Pancreas (tissue), 10 donors: ENCODE measurements around the gene LAMTOR2. TPM values are rescaled to one million over a fixed set of nuclear protein-coding genes. Genes with fewer than 3 reads are reported as not detected.

Experiments used
- ATAC-seq, 4 donors: fragments of 200-7000 bp; cut with Tn5 transposase; one replicate each; pipeline versions ENCODE4 v1.8.0 to v1.9.1; 2020; ENCODE audit warnings: mild to moderate bottlenecking in 4 of 4, moderate library complexity in 4 of 4
- DNase-seq, 6 donors: peaks; one replicate each; pipeline ENCODE4 v3.0.0-alpha.2; 2020
- FAIRE-seq: peaks from 2 replicates; lab custom pipeline; 2012; peaks lifted over from hg19 to GRCh38; lab: Jason Lieb, UNC
- H3K27ac ChIP-seq, 4 donors: fragments of 200-600 bp; sonication (generic); 1 replicate in 3 of 4; 2 replicates in 1 of 4; pipeline versions ENCODE4 v1.5.0 to v1.8.0; 2020
- H3K27me3 ChIP-seq, 4 donors: fragments of 200-600 bp; one replicate each; pipeline ENCODE4 v1.8.0; 2021
- H3K36me3 ChIP-seq, 3 donors: fragments of 200-600 bp; sonication (generic) in 1 of 3; one replicate each; pipeline versions ENCODE4 v1.5.0 to v1.8.0; 2020 to 2021
- H3K4me1 ChIP-seq, 3 donors: fragments of 200-600 bp; one replicate each; pipeline ENCODE4 v1.8.0; 2021
- H3K4me3 ChIP-seq, 4 donors: fragments of 200-600 bp; sonication (generic) in 2 of 4; one replicate each; pipeline versions ENCODE4 v1.5.0 to v1.8.0; 2020 to 2021
- H3K9me3 ChIP-seq, 4 donors: fragments of 200-600 bp; one replicate each; pipeline ENCODE4 v1.8.0; 2021
- WGBS, 2 donors: extraction: QIAGEN DNeasy Blood & Tissue Kit; methylation state at CpG; one replicate each; pipeline ENCODE4 v1.1.7; 2013; 5-methylcytosine and 5-hydroxymethylcytosine counted together
- intact Hi-C, 3 donors: fragments of 100-400 bp; cut with DNase I; formaldehyde crosslinking; loops; one replicate each; pipeline versions ENCODE4 v1.11.1 to v1.14.2; 2022
- polyA plus RNA-seq, 2 donors: library from polyadenylated mRNA; stranded (reverse); fragments of 200-250 nt; gene quantifications; one replicate each; pipeline ENCODE4 v1.2.3, GENCODE V29; 2013
- total RNA-seq, 6 donors: library from RNA; stranded (reverse); fragmentation: NEBNext Ultra II Directional in 4 of 6; extraction: Animal tissue kit (Norgen Biotek cat#: 25700) in 4 of 6; gene quantifications; one replicate each; pipeline versions ENCODE4 v1.2.1 to v1.2.4, GENCODE V29; 2021 to 2023
- TF ChIP-seq, protein P1 (sequence below), 4 donors: fragments of 200-600 bp; sonication (generic) in 3 of 4; IDR thresholded peaks; one replicate each; pipeline versions ENCODE4 v1.5.0 to v1.8.0; 2021; ENCODE audit warnings: antibody characterized with exemption in 4 of 4
- donor health status: healthy with polysubstance abuse.
- donor health status: DM: no; HTN: no; CAD: no; lungs with moderate emphysema.
- donor health status: DM: no; HTN: no; CAD: no.
- donor health status: control.
- donor health status: control.
- donor health status: Bipolar disorder and iron deficiency.
- donor health status: DM: yes; HTN: yes; CAD: no.
- donor health status: DM: no; HTN: no; CAD: no.
- donor health status: DM: no; HTN: no; CAD: no.
- donor health status: DM: yes; HTN: yes; CAD: no.

LAMTOR2 gene
- total and polyA plus RNA-seq, 8 donors, result 31.7 to 60.1 (median 33.2) TPM

DNA sequence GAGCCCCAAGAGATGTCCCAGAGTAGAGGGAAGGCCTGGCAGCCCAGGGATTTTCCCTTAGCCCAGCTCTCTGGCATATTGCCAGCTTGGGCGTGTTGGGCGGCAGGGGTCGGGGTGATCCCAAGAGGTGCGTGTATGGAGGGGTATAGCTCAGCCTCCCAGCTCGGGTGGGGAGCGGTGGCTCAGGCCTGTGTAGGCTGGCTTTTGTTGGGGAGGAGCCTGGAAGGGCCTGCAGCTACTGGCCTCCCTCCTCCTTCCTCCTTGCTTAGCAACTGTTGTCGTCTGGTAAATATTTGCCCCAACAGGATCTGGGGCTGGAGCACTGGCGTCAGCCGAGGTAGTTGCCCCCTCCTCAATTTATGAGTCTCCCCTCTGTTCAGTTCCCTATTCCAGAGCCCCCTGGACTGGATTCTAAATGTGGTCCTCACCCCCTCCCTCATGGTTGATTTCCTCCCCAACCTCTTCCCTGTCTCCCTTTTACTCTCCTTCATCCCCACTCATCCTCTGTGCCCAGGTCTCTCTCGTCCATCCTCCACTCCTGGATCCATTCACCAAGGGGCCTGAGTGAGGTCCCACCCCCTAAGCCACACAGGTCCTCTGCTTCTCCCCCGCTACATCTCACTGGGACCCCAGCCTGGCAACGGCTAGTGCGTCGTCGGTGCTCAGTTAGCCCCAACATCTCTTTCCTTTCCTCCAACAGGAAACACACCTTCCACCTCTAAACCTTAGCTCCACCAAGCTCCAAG is 49.7 kb downstream of the LAMTOR2 start:
- no peak for FAIRE-seq
- Histone ChIP-seq H3K4me1 (peaks cover 7 to 33% (median 18%) of the 10 kb centered on the region in 3 donors), H3K27ac (peak overlapping the region; percentile 88 to 98 (median 95)), H3K9me3 (no peaks in the 10 kb centered on the region), H3K36me3 (no peaks in the 10 kb centered on the region), H3K4me3 (no peak overlapping the region), H3K27me3 (no peaks in the 10 kb centered on the region)
- DNase-seq, result peak; percentile 63 to 87 (median 74)
- intact Hi-C loops, result no loop called here
- WGBS, 2 donors, result 37 to 40% methylated on average over 15 of the region's 15 CpGs
- TF ChIP-seq, protein P1, sequence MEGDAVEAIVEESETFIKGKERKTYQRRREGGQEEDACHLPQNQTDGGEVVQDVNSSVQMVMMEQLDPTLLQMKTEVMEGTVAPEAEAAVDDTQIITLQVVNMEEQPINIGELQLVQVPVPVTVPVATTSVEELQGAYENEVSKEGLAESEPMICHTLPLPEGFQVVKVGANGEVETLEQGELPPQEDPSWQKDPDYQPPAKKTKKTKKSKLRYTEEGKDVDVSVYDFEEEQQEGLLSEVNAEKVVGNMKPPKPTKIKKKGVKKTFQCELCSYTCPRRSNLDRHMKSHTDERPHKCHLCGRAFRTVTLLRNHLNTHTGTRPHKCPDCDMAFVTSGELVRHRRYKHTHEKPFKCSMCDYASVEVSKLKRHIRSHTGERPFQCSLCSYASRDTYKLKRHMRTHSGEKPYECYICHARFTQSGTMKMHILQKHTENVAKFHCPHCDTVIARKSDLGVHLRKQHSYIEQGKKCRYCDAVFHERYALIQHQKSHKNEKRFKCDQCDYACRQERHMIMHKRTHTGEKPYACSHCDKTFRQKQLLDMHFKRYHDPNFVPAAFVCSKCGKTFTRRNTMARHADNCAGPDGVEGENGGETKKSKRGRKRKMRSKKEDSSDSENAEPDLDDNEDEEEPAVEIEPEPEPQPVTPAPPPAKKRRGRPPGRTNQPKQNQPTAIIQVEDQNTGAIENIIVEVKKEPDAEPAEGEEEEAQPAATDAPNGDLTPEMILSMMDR (IDR thresholded peaks at IDR 0.05), result no peak
- ATAC-seq, result peak; percentile 49 to 73 (median 59)

DNA sequence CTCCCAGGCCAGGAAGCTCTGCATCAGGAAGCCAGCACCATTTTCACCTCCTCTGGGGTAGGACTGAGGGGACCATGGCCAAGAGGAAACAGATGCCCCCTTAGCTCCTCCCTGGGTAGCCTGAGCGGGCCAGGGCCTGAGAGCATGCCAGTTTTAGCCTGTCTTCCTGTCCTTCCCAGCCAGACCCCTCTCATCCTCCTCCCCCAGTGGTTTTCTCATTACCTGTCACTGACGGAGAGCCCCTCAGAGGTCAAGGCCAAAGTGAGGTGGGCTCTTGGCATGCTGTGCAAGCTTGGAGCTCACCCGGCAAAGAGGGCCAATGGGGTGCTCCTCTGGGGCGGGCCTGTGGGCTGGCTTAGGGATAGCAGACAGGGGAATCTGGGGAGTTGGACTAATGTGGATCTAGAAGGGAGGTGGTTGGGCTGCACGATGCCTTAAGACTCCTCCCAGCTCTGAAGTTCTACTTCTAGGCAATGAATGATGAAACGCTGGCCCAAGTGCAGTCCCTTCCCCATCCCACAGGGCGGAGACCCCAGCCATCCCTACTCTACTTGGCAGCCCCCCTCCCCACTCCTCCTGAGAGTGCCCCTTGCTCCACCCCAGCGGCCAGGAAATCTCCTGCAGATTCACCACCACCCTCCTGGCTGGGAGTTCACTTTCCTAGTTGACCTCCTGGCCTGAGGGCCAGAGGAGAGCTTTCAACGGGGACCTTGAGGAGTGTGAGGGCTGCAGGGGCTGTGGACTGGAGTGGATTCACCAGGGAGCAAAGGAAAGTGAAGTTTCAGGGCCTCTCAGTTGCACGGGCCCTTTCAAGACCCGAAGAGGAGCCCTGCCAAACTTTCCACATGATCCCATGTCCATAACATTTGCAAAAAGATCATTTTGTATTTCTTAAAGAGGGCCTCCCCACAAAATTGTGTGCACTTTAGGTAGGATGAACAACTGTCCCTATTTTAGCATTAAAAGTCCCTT is 50.6 kb downstream of the LAMTOR2 start:
- 69 to 75% methylated on average over 11 of the region's 11 CpGs for WGBS, 2 donors
- intact Hi-C loops, result no loop called here
- ATAC-seq, result peak in 1 of 4 donors; percentile 1
- Histone ChIP-seq H3K4me3 (peak overlapping the region in 2 of 4 donors; percentile 22 to 37), H3K27me3 (no peaks in the 10 kb centered on the region), H3K9me3 (no peaks in the 10 kb centered on the region), H3K36me3 (no peaks in the 10 kb centered on the region), H3K4me1 (peaks cover 7 to 33% (median 18%) of the 10 kb centered on the region in 3 donors), H3K27ac (peak overlapping the region; percentile 88 to 98 (median 95))
- TF ChIP-seq, protein P1 (IDR thresholded peaks at IDR 0.05), result no peak
- FAIRE-seq, result no peak
- peak in 1 of 6 donors; percentile 54 for DNase-seq

DNA sequence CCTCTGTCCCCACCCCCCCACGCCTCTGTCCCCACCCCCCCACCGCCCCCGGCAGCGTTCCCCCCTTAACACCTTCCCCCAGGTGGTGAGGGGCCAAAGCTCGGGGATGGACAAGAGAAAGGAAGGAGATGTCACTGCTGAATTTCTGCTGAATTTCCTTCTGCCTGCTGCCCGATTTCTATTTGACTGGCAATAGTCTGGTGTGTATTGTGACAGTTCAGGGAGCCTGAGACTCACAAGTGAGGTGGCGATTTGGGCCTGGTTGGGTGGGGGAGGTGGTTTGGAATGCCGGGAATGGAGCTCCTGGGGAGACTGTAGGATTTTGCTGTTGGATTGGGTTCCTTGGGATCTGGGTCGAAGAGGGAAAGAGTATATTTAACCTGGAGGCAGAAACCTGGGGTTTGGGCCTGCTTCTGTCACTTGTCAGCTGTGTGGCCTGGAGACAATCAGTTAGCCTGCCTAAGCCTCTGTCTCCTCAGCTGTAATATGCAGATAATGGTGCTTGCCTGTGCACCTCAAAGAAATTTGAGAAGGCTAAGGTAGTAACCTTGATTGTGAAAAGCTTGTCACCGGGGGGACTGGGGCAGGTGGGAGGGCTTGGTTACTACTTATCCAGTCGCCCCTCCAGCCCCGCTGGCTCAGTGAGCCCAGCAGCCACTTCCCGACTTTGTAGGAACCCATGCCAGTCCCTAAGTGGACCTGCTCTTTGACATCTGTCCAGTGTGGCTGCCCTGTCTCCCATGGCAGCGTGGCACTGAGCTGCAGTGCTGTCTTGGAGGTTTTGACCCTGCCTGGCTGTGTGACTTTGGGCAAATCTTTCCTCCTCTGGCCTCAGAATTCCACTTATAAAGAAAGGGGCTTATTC is 52.3 kb downstream of the LAMTOR2 start:
- ATAC-seq, result peak; percentile 14 to 30 (median 24)
- no peaks in the 10 kb centered on the region for H3K27me3 ChIP-seq
- WGBS, 2 donors, result 12 to 21% methylated on average over 10 to 14 of the region's 14 CpGs
- no peak for FAIRE-seq
- H3K36me3 ChIP-seq, result no peaks in the 10 kb centered on the region
- TF ChIP-seq, protein P1 (IDR thresholded peaks at IDR 0.05), result no peak
- peaks cover 7 to 33% (median 18%) of the 10 kb centered on the region in 3 donors for H3K4me1 ChIP-seq
- intact Hi-C loops, result no loop called here
- peak overlapping the region in 2 of 4 donors; percentile 22 to 37 for H3K4me3 ChIP-seq
- no peaks in the 10 kb centered on the region for H3K9me3 ChIP-seq
- H3K27ac ChIP-seq, result peak overlapping the region; percentile 88 to 98 (median 95)
- DNase-seq, result peak in 2 of 6 donors; percentile 51 to 62

DNA sequence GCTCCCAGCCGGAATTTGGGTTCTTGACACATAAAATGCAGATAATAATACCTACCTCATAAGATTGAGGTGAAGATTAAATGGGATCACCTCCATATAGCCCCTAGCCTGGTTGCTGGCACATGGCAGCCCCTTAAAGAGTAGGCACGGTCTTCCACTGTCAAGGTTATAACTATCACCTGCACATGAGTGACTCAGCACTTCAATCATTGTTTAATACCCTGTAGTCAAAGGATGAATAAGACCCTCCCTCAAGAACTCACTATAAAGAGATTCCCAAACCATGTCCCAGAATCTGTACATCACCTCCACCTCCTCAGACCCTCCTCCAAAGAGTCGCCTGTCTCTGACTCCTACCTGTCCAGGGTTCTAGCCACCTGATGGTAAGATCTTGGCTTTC is 53.5 kb downstream of the LAMTOR2 start:
- WGBS, 2 donors, result 70 to 72% methylated on average over 3 of the region's 3 CpGs
- peaks cover 7 to 33% (median 18%) of the 10 kb centered on the region in 3 donors for H3K4me1 ChIP-seq
- intact Hi-C loops, result no loop called here
- no peak overlapping the region for H3K27ac ChIP-seq
- H3K9me3 ChIP-seq, result no peaks in the 10 kb centered on the region
- DNase-seq (no peak), FAIRE-seq (no peak), ATAC-seq (no peak)
- no peak overlapping the region for H3K4me3 ChIP-seq
- no peaks in the 10 kb centered on the region for H3K36me3 ChIP-seq
- TF ChIP-seq, protein P1 (IDR thresholded peaks at IDR 0.05), result no peak
- H3K27me3 ChIP-seq, result no peaks in the 10 kb centered on the region

Other genes with a start within 250 kb of the LAMTOR2 start
- gene GON4L, start 197.6 kb upstream of the LAMTOR2 start, total RNA-seq, result 10 to 100 TPM; 18.5 to 30.5 (median 22.5) TPM
- gene GON4L, start 197.6 kb upstream of the LAMTOR2 start, polyA plus RNA-seq, result 10 to 100 TPM; 31.2 to 32.3 TPM
- 1 to 10 TPM in 4 of 6 donors, under 1 TPM in 2; 0.83 to 5.1 (median 1.5) TPM for gene SYT11, start 195.2 kb upstream of the LAMTOR2 start, total RNA-seq
- 1 to 10 TPM in 1 of 2 donors, under 1 TPM in 1; 0.46 to 5.8 TPM for gene SYT11, start 195.2 kb upstream of the LAMTOR2 start, polyA plus RNA-seq
- gene RIT1, start 143.4 kb upstream of the LAMTOR2 start, total RNA-seq, result 10 to 100 TPM in 3 of 6 donors, 1 to 10 TPM in 3; 5.7 to 15.1 (median 9.2) TPM
- 1 to 10 TPM; 4.2 to 7.7 TPM for gene RIT1, start 143.4 kb upstream of the LAMTOR2 start, polyA plus RNA-seq
- 10 to 100 TPM; 11.9 to 24.3 (median 15.5) TPM for gene KHDC4, start 120.4 kb upstream of the LAMTOR2 start, total RNA-seq
- gene KHDC4, start 120.4 kb upstream of the LAMTOR2 start, polyA plus RNA-seq, result 10 to 100 TPM; 29.3 to 32.8 TPM
- gene RXFP4, start 113.1 kb upstream of the LAMTOR2 start, total RNA-seq, result under 1 TPM in 1 of 6 donors, not detected in 5; 0.12 TPM
- under 1 TPM in 1 of 2 donors, not detected in 1; 0.19 TPM for gene RXFP4, start 113.1 kb upstream of the LAMTOR2 start, polyA plus RNA-seq
- gene ARHGEF2, start 76.2 kb upstream of the LAMTOR2 start, total RNA-seq, result 10 to 100 TPM; 10.3 to 39.0 (median 23.8) TPM
- gene ARHGEF2, start 76.2 kb upstream of the LAMTOR2 start, polyA plus RNA-seq, result 10 to 100 TPM; 17.8 to 20.2 TPM
- gene SSR2, start 33.8 kb upstream of the LAMTOR2 start, total RNA-seq, result 100 to 1,000 TPM; 160 to 236 (median 202) TPM
- 100 to 1,000 TPM; 180 to 243 TPM for gene SSR2, start 33.8 kb upstream of the LAMTOR2 start, polyA plus RNA-seq
- gene UBQLN4, start 984 bp upstream of the LAMTOR2 start, total RNA-seq, result 10 to 100 TPM; 14.1 to 28.2 (median 16.9) TPM
- 10 to 100 TPM; 18.6 to 24.4 TPM for gene UBQLN4, start 984 bp upstream of the LAMTOR2 start, polyA plus RNA-seq
- 10 to 100 TPM; 29.0 to 51.1 (median 34.6) TPM for gene RAB25, start 6.4 kb downstream of the LAMTOR2 start, total RNA-seq
- 10 to 100 TPM; 56.3 to 81.6 TPM for gene RAB25, start 6.4 kb downstream of the LAMTOR2 start, polyA plus RNA-seq
- 1 to 10 TPM in 2 of 6 donors, under 1 TPM in 4; 0.12 to 3.1 (median 0.65) TPM for gene MEX3A, start 27.7 kb downstream of the LAMTOR2 start, total RNA-seq
- gene MEX3A, start 27.7 kb downstream of the LAMTOR2 start, polyA plus RNA-seq, result under 1 TPM; 0.19 to 0.76 TPM
- 100 to 1,000 TPM in 3 of 6 donors, 10 to 100 TPM in 3; 59.4 to 119 (median 92.7) TPM for gene LMNA, start 59.9 kb downstream of the LAMTOR2 start, total RNA-seq
- 100 to 1,000 TPM in 1 of 2 donors, 10 to 100 TPM in 1; 96.7 to 111 TPM for gene LMNA, start 59.9 kb downstream of the LAMTOR2 start, polyA plus RNA-seq
- gene SEMA4A, start 98.8 kb downstream of the LAMTOR2 start, total RNA-seq, result 1 to 10 TPM; 2.6 to 7.0 (median 4.5) TPM
- gene SEMA4A, start 98.8 kb downstream of the LAMTOR2 start, polyA plus RNA-seq, result 1 to 10 TPM; 4.4 to 5.4 TPM
- gene SLC25A44, start 139.3 kb downstream of the LAMTOR2 start, total RNA-seq, result 1 to 10 TPM; 4.0 to 9.9 (median 6.7) TPM
- gene SLC25A44, start 139.3 kb downstream of the LAMTOR2 start, polyA plus RNA-seq, result 10 to 100 TPM in 1 of 2 donors, 1 to 10 TPM in 1; 4.3 to 11.4 TPM
- 10 to 100 TPM; 15.8 to 28.8 (median 21.9) TPM for gene PMF1, start 158.2 kb downstream of the LAMTOR2 start, total RNA-seq
- 10 to 100 TPM; 69.7 to 79.7 TPM for gene PMF1, start 158.2 kb downstream of the LAMTOR2 start, polyA plus RNA-seq
- gene BGLAP, start 187.4 kb downstream of the LAMTOR2 start, total RNA-seq, result 1 to 10 TPM in 2 of 6 donors, under 1 TPM in 4; 0.60 to 1.7 (median 0.80) TPM
- gene BGLAP, start 187.4 kb downstream of the LAMTOR2 start, polyA plus RNA-seq, result 1 to 10 TPM; 2.9 to 4.8 TPM
- gene PAQR6, start 193.3 kb downstream of the LAMTOR2 start, total RNA-seq, result 1 to 10 TPM in 2 of 6 donors, under 1 TPM in 4; 0.51 to 1.3 (median 0.67) TPM
- gene PAQR6, start 193.3 kb downstream of the LAMTOR2 start, polyA plus RNA-seq, result 1 to 10 TPM; 3.5 to 5.6 TPM
- 10 to 100 TPM; 15.9 to 42.8 (median 23.3) TPM for gene SMG5, start 228.0 kb downstream of the LAMTOR2 start, total RNA-seq
- gene SMG5, start 228.0 kb downstream of the LAMTOR2 start, polyA plus RNA-seq, result 10 to 100 TPM; 26.2 to 26.5 TPM
- gene TMEM79, start 229.5 kb downstream of the LAMTOR2 start, total RNA-seq, result 1 to 10 TPM in 4 of 6 donors, under 1 TPM in 2; 0.51 to 2.7 (median 1.1) TPM
- 1 to 10 TPM; 3.1 to 3.7 TPM for gene TMEM79, start 229.5 kb downstream of the LAMTOR2 start, polyA plus RNA-seq
- gene GLMP, start 240.9 kb downstream of the LAMTOR2 start, total RNA-seq, result 10 to 100 TPM; 11.1 to 29.6 (median 18.1) TPM
- gene GLMP, start 240.9 kb downstream of the LAMTOR2 start, polyA plus RNA-seq, result 10 to 100 TPM; 31.3 to 32.5 TPM
- gene VHLL, start 244.5 kb downstream of the LAMTOR2 start, total RNA-seq, result not detected
- gene VHLL, start 244.5 kb downstream of the LAMTOR2 start, polyA plus RNA-seq, result under 1 TPM in 1 of 2 donors, not detected in 1; 0.19 TPM